Neural progenitor cell (in vitro differentiated cells): ENCODE results near the gene CD276.

Source experiments
- EZH2 ChIP-seq: fragments of 200-600 bp; sonication (generic); IDR thresholded peaks from 2 replicates; pipeline ENCODE4 v1.6.1; 2017; ENCODE audit warnings: antibody characterized with exemption, mild to moderate bottlenecking, moderate library complexity
- EZH2phosphoT487 ChIP-seq: fragments of 200-600 bp; sonication (generic); IDR thresholded peaks from 2 replicates; pipeline ENCODE4 v1.6.1; 2017; ENCODE audit warnings: antibody characterized with exemption
- TF ChIP-seq, protein P1 (sequence below): fragments of 200-600 bp; sonication (generic); IDR thresholded peaks from 2 replicates; pipeline ENCODE4 v1.5.1; 2017; ENCODE audit warnings: antibody characterized with exemption, mild to moderate bottlenecking

DNA sequence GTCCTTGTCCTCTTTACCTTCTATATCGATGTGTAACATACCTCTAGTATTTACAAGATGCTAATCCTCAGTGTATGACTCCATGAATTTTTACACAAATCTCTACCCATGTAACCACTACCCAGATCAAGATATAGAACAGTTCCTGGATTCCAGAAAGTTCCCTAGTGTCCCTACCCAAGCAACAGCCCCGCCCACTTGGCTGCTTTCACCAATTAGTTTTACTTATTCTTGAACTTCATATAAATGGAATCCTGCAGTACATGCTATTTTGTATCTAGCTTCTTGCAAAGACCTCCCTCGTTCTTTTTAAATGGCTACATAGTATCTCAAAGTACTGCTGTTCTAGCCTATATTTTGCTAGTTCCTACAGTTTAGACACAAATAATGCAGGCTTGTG, 33.0 kb downstream of the CD276 start:
- TF ChIP-seq, protein P1, sequence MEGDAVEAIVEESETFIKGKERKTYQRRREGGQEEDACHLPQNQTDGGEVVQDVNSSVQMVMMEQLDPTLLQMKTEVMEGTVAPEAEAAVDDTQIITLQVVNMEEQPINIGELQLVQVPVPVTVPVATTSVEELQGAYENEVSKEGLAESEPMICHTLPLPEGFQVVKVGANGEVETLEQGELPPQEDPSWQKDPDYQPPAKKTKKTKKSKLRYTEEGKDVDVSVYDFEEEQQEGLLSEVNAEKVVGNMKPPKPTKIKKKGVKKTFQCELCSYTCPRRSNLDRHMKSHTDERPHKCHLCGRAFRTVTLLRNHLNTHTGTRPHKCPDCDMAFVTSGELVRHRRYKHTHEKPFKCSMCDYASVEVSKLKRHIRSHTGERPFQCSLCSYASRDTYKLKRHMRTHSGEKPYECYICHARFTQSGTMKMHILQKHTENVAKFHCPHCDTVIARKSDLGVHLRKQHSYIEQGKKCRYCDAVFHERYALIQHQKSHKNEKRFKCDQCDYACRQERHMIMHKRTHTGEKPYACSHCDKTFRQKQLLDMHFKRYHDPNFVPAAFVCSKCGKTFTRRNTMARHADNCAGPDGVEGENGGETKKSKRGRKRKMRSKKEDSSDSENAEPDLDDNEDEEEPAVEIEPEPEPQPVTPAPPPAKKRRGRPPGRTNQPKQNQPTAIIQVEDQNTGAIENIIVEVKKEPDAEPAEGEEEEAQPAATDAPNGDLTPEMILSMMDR, result no peak
- TF ChIP-seq EZH2 (no peak), EZH2phosphoT487 (no peak)
